ENCODE results near the gene ANKRD29.
"Not testable (repeated sequence)": the region's sequence is repeated elsewhere in the genome, so short reads cannot be mapped to it uniquely, and the experiment has no call there.

Gene ANKRD29

DNA sequence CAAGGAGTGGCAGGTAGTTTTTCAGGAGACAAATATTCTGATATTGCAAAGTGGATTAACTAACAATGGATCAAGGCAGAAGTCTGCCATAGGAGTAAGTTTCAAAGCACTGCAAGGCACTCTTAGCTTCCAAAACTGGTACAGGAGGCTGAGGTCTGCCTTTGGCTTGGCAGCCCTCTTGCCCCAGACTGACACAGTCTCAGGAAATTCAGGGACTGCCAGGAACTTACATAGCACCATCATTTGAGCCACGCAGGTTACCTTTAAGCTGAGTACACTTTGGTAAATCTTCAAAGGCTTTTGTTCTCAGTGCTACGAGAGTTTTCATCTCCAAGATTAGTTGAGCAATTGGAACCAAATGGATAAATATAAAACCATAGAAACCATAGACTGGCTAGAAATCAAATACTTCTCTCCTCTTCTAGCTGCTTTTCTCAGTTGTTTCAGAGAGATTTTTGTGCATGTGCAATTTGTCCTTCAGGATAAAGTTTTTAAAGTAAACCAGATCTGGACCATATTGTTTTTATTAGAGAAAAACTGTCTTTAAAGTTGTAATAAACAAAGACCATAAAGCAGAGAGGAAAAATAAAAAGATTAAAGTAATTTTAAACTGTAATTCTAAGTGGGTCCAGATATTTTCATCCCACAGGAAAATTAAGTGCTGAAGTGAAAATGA lies 18.8 kb downstream of the ANKRD29 start:
- DNase-seq, result no peak

DNA sequence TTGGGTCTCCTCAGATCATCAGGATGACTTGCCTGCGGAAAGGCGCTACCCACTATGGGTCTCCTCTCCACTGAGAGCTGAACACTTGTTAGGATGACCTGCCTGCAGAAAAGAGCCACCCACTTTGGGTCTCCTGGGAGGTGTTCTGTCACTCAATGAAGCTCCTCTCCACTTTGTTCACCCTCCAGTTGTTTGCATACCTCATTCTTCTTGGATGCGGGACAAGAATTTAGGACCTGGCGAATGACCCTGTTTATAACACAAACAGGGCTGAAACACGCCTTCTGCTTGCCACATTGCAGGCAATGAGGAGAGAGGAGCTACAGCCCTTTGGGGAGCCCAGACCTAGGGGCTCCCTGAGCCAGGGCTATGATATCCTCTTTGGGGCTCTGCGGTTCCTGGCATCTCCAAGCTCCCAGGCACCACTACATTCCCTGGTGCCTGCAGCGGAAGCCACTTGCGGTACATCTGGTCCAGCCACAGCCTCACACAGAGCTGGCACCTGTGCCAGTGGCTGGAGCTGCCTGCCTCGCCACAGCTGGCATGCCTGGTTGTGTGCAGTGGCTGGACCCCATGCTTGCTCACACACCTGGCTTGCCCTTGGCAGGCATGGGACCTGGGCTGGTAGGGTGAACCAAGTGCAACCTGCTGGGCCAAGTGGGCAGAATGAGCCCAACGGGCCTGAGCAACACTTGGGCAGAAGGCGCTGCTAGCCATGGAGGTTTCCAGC lies 20.6 kb downstream of the ANKRD29 start:
- DNase-seq, result no peak

DNA sequence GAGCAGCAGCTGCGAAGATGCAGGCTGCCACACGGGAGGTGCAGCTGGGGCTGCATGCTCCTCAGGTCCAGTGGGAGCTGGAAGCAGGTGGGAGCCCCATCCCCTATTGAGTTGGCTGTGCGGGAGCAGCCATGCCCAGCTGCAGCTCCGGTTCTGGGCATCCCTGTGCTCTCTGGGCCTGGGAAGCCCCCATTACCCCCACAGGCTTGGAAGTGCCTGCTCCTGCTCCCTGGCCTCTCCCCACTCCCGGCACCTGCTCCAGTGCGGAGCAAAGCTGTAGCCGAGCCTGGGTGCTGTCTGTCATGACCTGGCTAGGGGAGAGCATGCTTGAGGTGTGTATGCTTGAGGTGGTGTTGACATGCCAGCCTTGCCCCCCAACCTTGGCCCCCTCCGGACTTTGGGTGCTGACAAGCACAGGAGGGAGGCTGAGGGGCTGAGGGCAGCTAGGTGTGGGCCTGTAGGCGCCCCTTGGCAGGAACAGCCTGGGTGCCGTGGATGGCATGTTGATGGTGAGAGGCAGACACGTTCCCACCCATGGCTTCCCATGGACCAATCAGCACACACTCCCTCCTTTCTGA lies 21.5 kb downstream of the ANKRD29 start:
- DNase-seq, result no peak

DNA sequence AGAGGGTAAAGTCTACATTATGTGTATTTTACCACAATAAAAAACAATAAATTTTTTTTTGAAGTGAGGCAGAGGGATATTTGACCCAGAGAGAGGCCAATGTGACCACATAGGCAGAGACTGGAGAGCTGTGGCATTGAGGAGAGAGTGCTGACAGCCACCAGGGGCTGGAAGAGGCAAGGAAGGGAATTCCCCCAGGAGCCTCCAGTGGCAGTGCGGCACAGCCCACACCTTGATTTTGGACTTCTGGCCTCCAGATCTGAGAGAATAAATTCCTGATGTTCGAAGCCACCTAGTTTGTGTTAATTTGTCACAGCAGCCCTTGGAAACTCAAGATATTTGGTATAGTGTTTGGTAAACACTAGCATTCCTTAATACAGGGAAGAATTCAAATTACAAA lies 22.7 kb downstream of the ANKRD29 start:
- DNase-seq, result no peak

DNA sequence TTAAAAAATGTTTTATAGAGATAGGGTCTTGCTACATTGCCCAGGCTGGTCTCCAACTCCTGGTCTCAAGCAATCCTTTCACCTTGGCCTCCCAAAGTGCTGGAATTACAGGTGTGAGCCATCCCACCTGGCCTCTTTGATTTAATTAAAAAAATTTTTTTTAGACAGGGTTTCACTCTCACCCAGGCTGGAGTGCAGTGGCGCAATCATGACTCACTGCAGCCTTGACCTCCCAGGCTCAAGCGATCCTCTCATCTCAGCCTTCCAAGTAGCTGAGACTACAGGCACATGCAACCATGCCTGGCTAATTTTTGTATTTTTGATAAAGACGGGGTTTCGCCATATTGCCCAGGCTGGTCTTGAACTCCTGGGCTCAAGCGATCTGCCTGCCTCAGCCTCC lies 26.3 kb downstream of the ANKRD29 start:
- not testable (repeated sequence) for DNase-seq

DNA sequence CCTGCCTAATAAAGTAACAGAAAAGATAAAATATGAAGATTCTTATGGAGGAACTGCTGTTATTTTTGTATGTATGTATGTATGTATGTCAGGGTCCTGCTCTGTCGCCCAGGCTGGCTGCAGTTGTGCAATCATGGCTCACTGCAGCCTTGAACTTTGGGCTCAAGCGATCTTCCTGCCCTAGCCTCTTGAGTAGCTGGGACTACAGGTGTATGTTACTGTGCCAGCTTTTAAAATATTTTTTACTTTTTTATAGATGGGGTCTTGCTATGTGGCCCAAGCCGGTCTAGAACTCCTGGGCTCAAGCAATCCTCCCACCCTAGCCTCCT lies 26.7 kb downstream of the ANKRD29 start:
- no peak for DNase-seq

DNA sequence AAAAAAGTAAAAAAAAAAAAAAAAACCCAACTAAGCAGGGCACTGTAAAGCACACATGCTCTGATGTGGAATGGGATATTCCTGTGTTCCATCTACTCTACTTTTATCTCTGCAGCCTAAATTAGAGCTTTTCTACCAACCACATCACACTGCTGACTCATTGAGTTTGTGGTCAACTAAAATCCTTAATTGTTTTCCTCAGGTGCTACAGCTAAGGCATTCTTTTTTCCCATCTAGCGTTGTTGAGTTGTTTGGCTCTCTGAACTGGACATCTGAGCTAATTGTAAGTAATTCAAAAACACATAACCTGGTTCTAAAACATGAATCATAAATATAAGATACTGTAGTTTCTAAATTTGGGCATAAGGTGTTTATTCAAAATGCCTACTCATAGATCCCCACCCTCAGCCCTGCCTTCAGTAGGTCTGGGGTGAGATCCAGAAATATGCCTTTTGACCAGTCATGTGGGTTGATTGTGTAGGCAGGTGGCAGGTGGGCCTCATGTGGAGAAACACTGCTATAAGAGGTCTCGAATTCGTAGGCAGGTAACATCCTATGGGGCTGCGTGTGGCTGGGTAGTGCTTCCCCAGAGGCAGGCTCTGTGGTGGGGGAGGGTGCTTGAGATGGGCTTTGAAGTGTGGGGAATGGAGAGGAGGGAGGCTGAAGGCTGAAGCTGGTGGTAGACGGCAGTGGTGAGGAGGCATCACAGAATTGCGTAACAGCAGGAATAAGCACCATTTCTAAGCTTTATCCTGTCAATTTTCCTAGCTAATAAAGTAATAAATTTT lies 27.2 kb downstream of the ANKRD29 start:
- no peak for DNase-seq

DNA sequence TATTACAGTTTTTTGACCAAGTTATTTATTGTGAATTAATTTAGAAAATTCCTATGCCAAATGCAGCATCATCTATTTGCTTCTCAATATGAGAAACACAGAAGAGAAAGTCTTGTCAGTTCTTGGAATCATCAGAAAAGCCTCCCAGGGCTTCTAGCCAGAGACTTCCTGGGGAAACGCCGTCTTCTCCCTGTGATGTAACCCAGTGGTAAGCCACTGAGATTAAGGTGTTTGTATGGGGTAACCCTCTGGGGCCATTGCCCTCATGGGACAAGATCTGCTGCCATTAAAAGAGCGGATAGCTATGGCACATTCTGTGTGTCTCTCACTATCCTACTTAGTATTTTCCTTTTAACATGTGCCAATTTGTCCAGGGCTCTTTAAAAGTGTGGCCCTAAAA lies 28.0 kb downstream of the ANKRD29 start:
- no peak for DNase-seq

DNA sequence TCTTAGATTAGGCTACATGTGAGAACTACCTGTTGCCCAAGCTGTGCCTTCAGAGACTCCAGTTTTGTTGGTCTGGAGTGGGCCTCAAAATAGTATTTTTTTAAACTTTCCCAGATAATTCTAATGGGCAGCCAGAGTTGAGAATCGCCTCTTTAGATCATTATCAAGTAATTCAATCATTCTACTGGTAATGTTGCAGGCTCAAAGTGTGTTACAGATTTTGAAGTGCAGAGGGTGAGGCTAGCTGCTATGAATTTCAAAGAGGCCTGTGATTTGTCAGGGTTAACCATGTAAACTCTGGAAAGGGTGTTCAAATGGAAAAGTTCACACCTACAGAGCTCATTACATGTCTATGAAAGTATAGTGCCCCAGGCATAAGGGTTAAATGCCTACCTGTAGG lies 30.1 kb downstream of the ANKRD29 start:
- no peak for DNase-seq

DNA sequence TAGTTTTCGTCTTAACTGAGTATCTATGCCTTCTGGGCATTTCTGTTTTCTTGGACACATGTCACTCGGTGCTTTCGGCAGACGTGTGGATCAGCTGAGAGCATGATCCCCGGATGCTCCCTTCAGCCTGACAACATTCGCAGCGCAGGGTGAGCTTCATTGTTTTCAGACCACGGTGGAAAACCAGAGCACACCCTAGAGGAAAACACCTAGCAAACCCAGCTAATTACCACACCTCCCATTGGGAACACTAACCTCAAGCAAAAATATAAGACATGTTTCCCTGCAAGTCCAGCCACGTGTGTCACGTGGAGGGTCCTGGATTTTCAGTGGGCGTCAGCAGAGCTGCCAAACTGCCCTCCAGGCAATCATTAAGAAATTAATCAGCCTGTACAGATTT lies 31.0 kb downstream of the ANKRD29 start:
- no peak for DNase-seq

DNA sequence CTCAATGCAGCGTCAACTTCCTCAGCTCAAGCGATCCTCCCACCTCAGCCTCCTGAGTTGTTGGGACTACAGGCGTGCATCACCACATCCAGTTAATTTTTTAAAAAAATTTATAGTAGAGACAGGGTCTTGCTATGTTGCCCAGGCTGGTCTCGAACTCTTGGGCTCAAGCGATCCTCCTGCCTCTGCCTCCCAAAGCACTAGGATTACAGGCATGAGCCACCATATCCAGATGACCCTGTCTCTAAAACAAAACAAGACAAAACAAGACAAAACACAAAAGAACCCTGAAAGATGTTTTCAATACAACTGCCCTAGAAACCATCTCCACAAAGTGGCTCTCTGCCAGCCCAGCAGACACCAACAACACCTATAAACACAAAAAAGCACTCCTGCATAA lies 31.4 kb downstream of the ANKRD29 start:
- no peak for DNase-seq

DNA sequence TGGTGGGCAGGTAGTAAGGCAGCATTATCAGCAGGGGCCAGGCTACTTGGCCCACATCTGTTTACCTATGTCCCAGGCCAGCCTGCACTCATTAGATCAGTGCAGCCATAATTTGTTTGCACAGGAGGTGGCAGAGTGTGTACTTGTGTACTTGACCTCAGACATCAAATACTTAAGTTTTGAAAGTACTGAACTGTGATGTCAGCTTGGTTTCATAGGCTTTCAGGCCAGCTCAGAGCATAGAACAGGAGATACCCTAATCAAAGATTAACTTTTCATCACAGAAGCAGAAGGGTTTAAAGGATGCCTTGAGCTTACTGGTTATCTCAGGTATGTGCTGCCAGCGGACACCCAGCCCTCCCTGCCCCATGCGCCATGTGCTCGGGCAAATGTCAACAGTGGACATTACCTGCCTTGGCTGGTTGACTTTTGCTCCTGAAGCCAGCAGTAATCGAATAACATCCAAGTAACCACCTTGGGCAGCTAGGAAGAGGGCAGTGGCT lies 33.2 kb downstream of the ANKRD29 start:
- DNase-seq, result no peak

DNA sequence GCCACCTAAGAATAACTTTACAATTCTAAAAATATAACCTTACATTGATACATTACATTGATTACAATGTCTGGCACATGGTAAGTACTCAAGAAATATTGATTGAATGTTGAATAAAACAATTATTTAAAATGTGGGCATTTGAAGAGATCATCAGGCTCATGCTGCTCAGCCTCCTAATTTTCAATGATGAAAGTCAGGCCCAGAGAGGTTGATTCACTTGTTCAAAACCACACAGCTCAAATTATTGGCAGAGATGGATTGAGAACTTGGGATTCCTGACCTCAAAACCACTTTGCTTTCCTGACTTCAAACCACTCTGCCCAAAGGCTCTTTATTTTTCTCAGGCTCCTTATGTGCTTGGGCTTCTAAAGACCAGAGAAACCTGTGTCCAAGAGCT lies 34.7 kb downstream of the ANKRD29 start:
- no peak for DNase-seq

DNA sequence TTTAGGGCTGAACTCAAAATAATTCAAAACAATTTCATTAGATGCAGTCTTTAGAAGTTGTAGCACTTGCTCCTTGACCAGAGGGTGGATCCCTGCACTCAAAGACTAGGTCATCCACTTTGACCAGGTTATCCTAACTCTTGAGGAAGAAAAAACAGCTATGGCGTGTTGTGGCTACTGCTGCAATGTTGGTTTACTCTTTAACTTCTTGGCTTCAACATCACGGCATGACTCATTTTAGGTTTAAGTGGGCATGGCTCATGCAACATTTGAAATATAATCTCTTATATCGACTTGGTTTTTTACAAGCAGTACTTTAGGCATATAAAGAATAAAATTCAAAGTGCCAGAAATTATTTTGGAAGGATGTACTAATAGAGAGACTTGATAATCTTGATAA lies 35.4 kb downstream of the ANKRD29 start:
- DNase-seq, result no peak

DNA sequence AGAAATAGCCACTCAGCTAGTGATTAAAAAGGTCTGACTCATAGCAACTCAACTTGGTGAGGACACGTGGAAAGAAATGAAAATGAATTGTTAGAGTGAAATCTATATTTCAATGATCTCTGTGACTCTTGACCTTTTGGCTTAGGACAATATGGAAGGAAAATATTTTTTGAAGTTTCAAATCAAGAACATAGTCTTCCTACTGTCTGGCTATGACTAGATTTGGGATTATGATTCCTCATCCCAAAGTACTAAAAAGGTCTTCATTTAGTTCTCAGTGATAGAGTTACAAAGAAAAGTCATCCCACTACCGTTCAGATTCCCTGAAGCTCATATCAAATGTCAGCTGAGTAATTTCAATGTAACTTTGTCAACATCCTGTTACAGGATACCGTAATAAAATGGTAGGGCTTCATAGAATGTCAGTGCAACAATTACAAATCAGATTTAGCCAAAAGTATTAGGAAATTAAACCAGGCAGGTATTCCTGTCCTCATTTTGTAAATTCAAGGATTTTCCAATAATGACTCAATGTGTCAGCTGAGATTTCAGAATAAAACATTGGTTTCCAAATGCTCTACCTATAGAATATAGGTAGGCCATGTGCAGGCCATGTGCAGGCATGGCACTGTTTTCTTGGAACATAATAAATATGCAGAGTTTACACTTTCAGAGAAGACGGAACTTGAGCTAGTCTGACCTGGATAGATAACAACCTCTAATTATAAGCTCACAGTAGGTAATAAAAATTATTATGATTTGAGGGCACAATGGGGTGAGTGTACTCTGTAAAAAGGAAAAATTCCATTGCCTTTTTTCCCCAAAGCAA lies 36.0 kb downstream of the ANKRD29 start:
- no peak for DNase-seq

DNA sequence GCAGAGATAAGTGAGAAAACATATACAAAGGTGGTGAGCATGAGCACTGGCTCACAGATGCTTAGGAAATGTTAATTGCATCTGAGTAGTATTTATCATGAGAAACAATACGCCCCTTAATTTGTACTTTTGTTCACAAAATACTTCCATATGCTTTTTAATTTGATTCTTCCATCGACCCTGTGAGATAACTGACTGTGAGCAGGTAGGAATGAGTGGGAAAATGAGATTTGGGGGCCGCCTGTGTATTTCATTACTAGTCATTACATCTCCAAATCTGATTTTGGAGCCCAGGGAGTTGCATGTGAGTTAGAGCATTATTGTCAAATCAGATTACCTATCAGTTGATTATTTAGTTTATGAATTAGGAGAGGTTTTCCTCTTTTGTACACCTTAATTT lies 39.7 kb downstream of the ANKRD29 start:
- DNase-seq, result no peak

DNA sequence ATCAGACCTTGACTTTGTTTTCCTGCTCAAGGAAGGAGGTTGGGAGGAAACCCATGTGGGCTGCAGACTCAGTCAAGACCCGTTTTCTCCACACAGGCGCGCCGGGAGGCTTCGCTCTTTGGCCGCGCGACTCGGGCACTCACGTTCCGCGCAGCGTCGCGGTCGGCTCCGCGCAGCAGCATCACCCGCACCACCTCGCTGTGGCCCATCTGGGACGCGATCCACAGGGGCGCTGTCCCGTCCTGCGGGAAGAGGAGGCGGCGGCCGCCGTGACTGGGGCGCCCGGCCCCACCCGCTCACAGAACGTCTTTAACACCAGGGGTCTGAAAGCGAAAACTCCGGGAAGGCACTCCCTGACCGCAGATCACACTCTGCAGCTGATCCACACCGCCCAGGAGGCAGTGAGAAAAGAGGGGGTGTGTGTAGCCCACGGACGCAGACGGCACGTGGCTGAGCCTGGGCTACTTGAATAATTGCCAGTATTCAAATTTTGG lies 43.3 kb downstream of the ANKRD29 start:
- DNase-seq, result no peak

DNA sequence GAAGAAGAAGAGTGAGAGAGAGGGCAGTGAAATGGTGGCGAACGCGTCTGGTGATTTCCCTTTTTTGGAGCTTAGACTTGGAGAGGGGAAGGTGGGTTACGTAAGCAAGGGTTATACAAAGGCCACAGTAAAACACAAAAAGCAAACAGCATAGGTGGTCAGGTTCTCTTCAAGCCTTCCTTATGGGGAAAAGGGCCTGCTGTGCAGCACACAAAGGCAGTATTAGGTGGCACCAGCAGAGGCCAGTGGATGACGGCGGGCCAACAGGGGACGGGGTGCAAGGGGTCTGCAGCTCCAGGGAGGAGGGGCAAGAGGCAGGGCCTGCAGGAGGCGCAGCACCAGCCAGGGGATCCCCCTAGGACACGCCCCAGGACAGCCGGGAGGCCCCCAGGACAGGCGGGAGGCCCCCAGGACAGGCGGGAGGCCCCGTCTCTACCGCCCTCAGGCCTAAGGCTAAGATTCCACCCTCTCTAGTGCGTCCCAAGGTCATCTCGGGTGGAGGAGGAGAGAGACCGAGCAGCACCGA lies 43.8 kb downstream of the ANKRD29 start:
- DNase-seq, result no peak

DNA sequence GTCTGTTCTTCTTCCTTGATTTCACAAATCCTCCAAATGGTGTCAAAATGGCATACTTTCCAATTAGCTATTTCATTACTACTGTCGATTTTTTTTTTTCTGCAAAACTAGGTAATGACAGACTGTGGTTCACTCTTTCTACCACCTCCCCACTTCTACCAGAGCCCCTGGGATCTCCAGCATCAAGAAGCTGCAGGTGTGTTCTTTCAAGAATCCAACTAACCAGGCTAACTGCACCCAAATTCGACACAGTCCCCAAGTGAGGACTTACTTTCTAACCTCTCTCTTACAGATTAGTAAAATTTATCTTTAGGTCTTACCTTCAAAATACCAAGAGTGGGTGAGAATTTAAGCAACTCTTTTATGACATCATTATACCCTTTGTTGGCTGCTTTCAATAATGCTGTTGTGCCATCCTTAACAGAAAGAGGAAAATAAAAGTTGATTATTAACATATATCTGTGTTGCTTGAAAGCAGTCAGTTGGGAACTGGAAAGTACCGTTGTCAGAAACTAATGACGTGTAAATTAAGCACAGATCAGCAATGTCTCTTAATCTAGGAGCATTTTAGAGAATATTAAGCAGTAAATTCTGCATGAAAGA lies 45.2 kb downstream of the ANKRD29 start:
- DNase-seq, result no peak

DNA sequence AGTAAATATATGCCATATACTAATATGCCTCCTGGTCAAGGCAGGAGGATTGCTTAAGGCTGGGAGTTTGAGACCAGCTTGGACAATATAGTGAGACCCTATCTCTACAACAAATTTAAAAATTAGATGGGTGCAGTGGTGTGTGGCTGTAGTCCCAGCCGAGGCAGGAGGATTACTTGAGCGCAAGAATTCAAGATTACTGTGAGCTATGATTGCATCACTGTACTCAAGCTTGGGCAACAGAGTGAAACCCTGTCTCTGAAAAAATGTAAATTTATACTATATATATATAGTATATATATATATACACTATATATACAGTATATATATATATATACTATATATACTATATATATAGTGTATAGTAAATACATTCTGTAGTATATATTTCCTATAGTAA lies 46.5 kb downstream of the ANKRD29 start:
- DNase-seq, result no peak

DNA sequence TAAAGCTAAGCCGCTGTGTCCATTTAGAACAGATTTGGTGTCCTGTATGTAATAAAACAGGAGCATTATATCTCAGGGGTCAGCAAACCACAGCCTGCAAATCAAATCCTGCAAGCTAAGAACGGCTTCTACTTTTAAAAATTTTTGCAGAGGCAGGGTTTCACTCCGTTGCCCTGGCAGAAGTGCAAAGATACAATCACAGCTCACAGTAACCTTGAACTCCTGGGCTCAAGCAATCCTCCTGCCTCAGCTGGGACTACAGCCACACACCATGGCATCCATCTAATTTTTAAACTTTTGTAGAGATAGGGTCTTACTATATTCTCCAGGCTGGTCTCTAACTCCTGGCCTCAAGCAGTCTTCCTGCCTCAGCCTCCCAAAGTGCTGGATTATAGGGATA lies 47.8 kb downstream of the ANKRD29 start:
- DNase-seq, result no peak

DNA sequence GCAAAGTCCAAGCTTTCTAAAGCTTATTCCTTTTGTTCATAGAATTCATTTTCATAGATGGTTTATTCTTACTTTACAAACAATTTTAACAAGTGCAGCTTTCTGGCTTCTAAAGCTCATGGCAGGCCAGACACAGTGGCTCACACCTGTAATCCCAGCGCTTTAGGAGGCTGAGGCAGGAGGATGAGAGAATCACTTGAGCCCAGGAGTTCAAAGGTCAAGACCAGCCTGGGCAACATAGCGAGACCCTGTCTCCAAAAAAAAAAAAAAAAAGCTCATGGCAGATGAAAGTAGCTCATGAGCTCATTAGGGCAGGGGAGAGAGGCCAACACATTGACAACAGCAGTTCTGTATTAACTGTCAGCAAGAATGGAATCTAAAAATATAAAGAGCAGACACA lies 48.3 kb downstream of the ANKRD29 start:
- DNase-seq, result no peak

Measured in NCI-H1436 treated with DMSO at 0.1 percent for 48 hours (cell line).